Esophagus (tissue), 2 donors: ENCODE measurements around the gene SERBP1. TPM values are rescaled to one million over a fixed set of nuclear protein-coding genes. Genes with fewer than 3 reads are reported as not detected.
A peak's percentile ranks its signal among the peaks of the same experiment; 100 is the strongest.

Experiments
- H3K27ac ChIP-seq, 2 donors: one replicate each; pipeline ENCODE4 v1.5.1; 2013; ENCODE audit warnings: low read depth in 2 of 2, mild to moderate bottlenecking in 2 of 2, inconsistent platforms in 1 of 2, low read length in 1 of 2, moderate library complexity in 1 of 2
- H3K27me3 ChIP-seq, 2 donors: one replicate each; pipeline ENCODE4 v1.6.1; 2013; ENCODE audit warnings: low read length in 2 of 2, control low read depth in 1 of 2, mild to moderate bottlenecking in 1 of 2; ENCODE audit not compliant: insufficient read depth in 2 of 2, control insufficient read depth in 1 of 2
- H3K36me3 ChIP-seq, 2 donors: one replicate each; pipeline ENCODE4 v1.6.1; 2013; ENCODE audit warnings: low read length in 1 of 2; ENCODE audit not compliant: control insufficient read depth in 2 of 2, insufficient read depth in 2 of 2
- H3K4me1 ChIP-seq, 2 donors: one replicate each; pipeline ENCODE4 v1.6.1; 2013; ENCODE audit warnings: low read length in 1 of 2; ENCODE audit not compliant: control insufficient read depth in 2 of 2, insufficient read depth in 2 of 2
- H3K4me3 ChIP-seq, 2 donors: one replicate each; pipeline ENCODE4 v1.5.1; 2013; ENCODE audit warnings: low read length in 2 of 2, mild to moderate bottlenecking in 2 of 2, low read depth in 1 of 2, moderate library complexity in 1 of 2
- H3K9me3 ChIP-seq, 2 donors: one replicate each; pipeline ENCODE4 v1.6.1; 2013; ENCODE audit warnings: mild to moderate bottlenecking in 2 of 2, low read depth in 1 of 2, low read length in 1 of 2, moderate library complexity in 1 of 2; ENCODE audit not compliant: control insufficient read depth in 2 of 2, insufficient read depth in 1 of 2
- WGBS, 2 donors: extraction: QIAGEN DNeasy Blood & Tissue Kit; methylation state at CpG; one replicate each; pipeline ENCODE4 v1.1.7; 2013; 5-methylcytosine and 5-hydroxymethylcytosine counted together
- polyA plus RNA-seq, 2 donors: library from polyadenylated mRNA; stranded (reverse); fragments of 200-250 nt; gene quantifications; one replicate each; pipeline ENCODE4 v1.2.3, GENCODE V29; 2013
- donor health status: healthy with polysubstance abuse.
- donor health status: Bipolar disorder and iron deficiency.

Gene SERBP1
- polyA plus RNA-seq, 2 donors: 62.4 to 195 TPM

- Histone ChIP-seq H3K4me1 (peaks cover 0 to 6% of the 10 kb centered on the region in 2 donors), H3K27me3 (no peaks in the 10 kb centered on the region), H3K4me3 (no peak overlapping the region), H3K27ac (no peak overlapping the region), H3K36me3 (no peaks in the 10 kb centered on the region), H3K9me3 (no peaks in the 10 kb centered on the region)
- 58 to 64% methylated on average over 2 of the region's 2 CpGs for WGBS, 2 donors
These were observed 33.9 kb upstream of the SERBP1 start for GRCh38 chr1:67464058-67464457.

- Histone ChIP-seq H3K4me1 (peaks cover 0 to 6% of the 10 kb centered on the region in 2 donors), H3K36me3 (no peaks in the 10 kb centered on the region)
- 56 to 69% methylated on average over 7 of the region's 7 CpGs for WGBS, 2 donors
These were observed 33.2 kb upstream of the SERBP1 start for GRCh38 chr1:67463298-67463955.

GRCh38 chr1:67460676-67461500 lies 30.7 kb upstream of the SERBP1 start:
- H3K4me3 ChIP-seq: no peak overlapping the region
- H3K27ac ChIP-seq: peak overlapping the region in 1 of 2 donors; percentile 33
- no peaks in the 10 kb centered on the region for H3K9me3 ChIP-seq
- H3K4me1 ChIP-seq: peaks cover 0 to 6% of the 10 kb centered on the region in 2 donors
- 28 to 42% methylated on average over 9 of the region's 9 CpGs for WGBS, 2 donors
- no peaks in the 10 kb centered on the region for H3K36me3 ChIP-seq
- H3K27me3 ChIP-seq: no peaks in the 10 kb centered on the region

More at GRCh38 chr1:67463298-67463955, 33.2 kb upstream of the SERBP1 start:
- Histone ChIP-seq H3K27ac (no peak overlapping the region), H3K4me3 (no peak overlapping the region), H3K9me3 (no peaks in the 10 kb centered on the region), H3K27me3 (no peaks in the 10 kb centered on the region)

- Histone ChIP-seq H3K4me3 (no peak overlapping the region), H3K27me3 (no peaks in the 10 kb centered on the region), H3K9me3 (no peaks in the 10 kb centered on the region), H3K36me3 (no peaks in the 10 kb centered on the region), H3K27ac (no peak overlapping the region), H3K4me1 (peaks cover 0 to 2% of the 10 kb centered on the region in 2 donors)
- 73 to 84% methylated on average over 3 of the region's 3 CpGs for WGBS, 2 donors
These were observed 28.9 kb upstream of the SERBP1 start for GRCh38 chr1:67459068-67459467.

GRCh38 chr1:67458663-67459062 lies 28.5 kb upstream of the SERBP1 start:
- no peak overlapping the region for H3K27ac ChIP-seq
- 48 to 64% methylated on average over 1 of the region's 1 CpG for WGBS, 2 donors

GRCh38 chr1:67457247-67457646 lies 27.0 kb upstream of the SERBP1 start:
- Histone ChIP-seq H3K4me3 (no peak overlapping the region), H3K36me3 (no peaks in the 10 kb centered on the region), H3K9me3 (no peaks in the 10 kb centered on the region), H3K4me1 (peaks cover 0 to 2% of the 10 kb centered on the region in 2 donors), H3K27ac (no peak overlapping the region), H3K27me3 (no peaks in the 10 kb centered on the region)
- WGBS, 2 donors: 48 to 63% methylated on average over 1 of the region's 1 CpG

More at GRCh38 chr1:67458663-67459062, 28.5 kb upstream of the SERBP1 start:
- H3K36me3 ChIP-seq: no peaks in the 10 kb centered on the region
- H3K4me1 ChIP-seq: peaks cover 0 to 2% of the 10 kb centered on the region in 2 donors
- no peak overlapping the region for H3K4me3 ChIP-seq
- no peaks in the 10 kb centered on the region for H3K9me3 ChIP-seq
- H3K27me3 ChIP-seq: no peaks in the 10 kb centered on the region

GRCh38 chr1:67451815-67452214 lies 21.6 kb upstream of the SERBP1 start:
- Histone ChIP-seq H3K9me3 (no peaks in the 10 kb centered on the region), H3K4me1 (no peaks in the 10 kb centered on the region), H3K27me3 (no peaks in the 10 kb centered on the region), H3K36me3 (no peaks in the 10 kb centered on the region), H3K27ac (no peak overlapping the region), H3K4me3 (no peak overlapping the region)
- WGBS, 2 donors: 92 to 93% methylated on average over 2 of the region's 2 CpGs

- Histone ChIP-seq H3K36me3 (no peaks in the 10 kb centered on the region), H3K27ac (no peak overlapping the region), H3K27me3 (no peaks in the 10 kb centered on the region), H3K9me3 (no peaks in the 10 kb centered on the region), H3K4me3 (no peak overlapping the region), H3K4me1 (no peaks in the 10 kb centered on the region)
- 75 to 78% methylated on average over 2 of the region's 2 CpGs for WGBS, 2 donors
These were observed 21.2 kb upstream of the SERBP1 start for GRCh38 chr1:67451356-67451755.

GRCh38 chr1:67446893-67447292 lies 16.7 kb upstream of the SERBP1 start:
- Histone ChIP-seq H3K27ac (no peak overlapping the region), H3K4me3 (no peak overlapping the region), H3K4me1 (no peaks in the 10 kb centered on the region), H3K9me3 (no peaks in the 10 kb centered on the region), H3K36me3 (no peaks in the 10 kb centered on the region), H3K27me3 (no peaks in the 10 kb centered on the region)
- WGBS, 2 donors: 65 to 67% methylated on average over 1 of the region's 1 CpG
